Measurements from ENCODE around the gene CRAMP1.
"Not testable (repeated sequence)": the region's sequence is repeated elsewhere in the genome, so short reads cannot be mapped to it uniquely, and the experiment has no call there.

The CRAMP1 gene

DNA sequence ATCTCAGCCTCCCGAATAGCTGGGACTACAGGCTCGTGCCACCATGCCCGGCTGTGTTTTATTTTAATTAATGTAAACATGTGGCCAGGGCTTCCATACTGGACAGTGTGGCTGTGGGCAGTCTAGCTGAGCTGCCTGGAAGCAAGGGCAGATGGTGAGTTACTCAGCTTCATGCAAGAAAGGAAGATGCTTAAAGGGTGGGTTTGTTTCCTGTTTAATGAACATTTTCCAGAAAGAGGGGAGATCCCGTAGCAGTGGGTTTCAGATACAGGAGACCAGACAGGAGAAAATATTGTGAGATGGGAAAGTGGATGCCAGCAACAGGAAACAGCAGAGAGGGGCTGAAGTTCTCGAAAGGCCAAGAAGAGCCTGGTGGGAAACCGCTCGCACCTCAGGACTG is 101.2 kb downstream of the CRAMP1 start:
- no peak for DNase-seq (ENCODE audit: low read depth)
- TF ChIP-seq, protein P1, sequence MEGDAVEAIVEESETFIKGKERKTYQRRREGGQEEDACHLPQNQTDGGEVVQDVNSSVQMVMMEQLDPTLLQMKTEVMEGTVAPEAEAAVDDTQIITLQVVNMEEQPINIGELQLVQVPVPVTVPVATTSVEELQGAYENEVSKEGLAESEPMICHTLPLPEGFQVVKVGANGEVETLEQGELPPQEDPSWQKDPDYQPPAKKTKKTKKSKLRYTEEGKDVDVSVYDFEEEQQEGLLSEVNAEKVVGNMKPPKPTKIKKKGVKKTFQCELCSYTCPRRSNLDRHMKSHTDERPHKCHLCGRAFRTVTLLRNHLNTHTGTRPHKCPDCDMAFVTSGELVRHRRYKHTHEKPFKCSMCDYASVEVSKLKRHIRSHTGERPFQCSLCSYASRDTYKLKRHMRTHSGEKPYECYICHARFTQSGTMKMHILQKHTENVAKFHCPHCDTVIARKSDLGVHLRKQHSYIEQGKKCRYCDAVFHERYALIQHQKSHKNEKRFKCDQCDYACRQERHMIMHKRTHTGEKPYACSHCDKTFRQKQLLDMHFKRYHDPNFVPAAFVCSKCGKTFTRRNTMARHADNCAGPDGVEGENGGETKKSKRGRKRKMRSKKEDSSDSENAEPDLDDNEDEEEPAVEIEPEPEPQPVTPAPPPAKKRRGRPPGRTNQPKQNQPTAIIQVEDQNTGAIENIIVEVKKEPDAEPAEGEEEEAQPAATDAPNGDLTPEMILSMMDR (IDR thresholded peaks at IDR 0.05; ENCODE audit: control insufficient read depth, extremely low read depth, insufficient read depth) = no peak

DNA sequence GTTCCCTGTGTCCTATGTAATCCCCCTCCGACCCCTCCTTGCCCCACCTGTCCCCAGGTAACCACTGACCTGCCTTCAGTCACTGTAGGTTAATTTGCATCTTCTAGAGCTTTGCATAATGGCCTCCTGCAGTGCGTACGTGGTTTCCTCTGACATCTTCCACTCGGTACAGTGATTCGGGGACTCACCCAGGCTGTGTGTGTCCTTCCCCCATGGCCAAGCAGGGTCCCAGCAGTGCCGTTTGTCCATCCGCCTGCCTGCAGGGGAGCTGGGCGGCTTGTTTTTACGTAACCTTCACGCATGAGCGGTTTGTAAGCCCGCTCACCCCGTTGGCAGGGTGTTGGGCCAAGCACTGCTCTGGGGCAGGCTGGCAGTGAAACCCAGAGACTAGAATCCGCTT is 101.8 kb downstream of the CRAMP1 start:
- TF ChIP-seq, protein P1 (IDR thresholded peaks at IDR 0.05; ENCODE audit: control insufficient read depth, extremely low read depth, insufficient read depth) = no peak
- DNase-seq (ENCODE audit: low read depth) = no peak
- no peak overlapping the region for H3K4me3 ChIP-seq (ENCODE audit: low read depth, low read length)

More for the DNA sequence above, 101.2 kb downstream of the CRAMP1 start:
- H3K4me3 ChIP-seq (ENCODE audit: low read depth, low read length) = no peak overlapping the region

DNA sequence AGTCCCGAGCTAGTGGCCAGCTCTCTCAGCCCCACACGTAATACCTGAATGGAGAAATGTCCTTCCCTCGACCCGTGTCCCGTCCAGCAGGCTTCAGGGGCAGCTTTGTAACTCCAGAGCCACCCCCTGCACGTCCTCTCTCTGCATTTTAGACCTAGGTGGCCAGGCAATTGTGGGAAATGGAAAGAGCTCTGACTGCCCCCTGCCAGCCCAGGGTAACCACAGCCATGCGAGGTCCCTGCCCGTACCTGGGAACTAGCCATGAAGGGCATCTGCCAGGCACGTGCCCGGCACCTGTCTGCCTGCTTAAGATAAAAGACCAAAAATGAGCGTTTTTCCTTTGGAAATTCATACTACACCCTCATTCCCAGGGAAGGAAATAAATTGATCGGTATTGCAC is 103.1 kb downstream of the CRAMP1 start:
- no peak for DNase-seq (ENCODE audit: low read depth)
- TF ChIP-seq, protein P1 (IDR thresholded peaks at IDR 0.05; ENCODE audit: control insufficient read depth, extremely low read depth, insufficient read depth) = no peak
- H3K4me3 ChIP-seq (ENCODE audit: low read depth, low read length) = no peak overlapping the region

DNA sequence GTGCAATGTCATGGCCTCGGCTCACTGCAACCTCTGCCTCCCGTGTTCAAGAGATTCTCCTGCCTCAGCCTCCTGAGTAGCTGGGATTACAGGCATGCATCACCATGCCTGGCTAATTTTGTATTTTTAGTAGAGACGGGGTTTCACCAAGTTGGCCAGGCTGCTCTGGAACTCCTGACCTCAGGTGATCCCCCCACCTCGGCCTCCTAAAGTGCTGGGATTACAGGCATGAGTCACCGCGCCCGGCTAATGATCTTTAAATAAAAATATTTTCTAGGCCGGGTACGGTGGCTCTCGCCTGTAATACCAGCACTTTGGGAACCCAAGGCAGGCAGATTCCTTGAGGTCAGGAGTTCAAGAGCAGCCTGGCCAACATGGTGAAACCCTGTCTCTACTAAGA is 106.1 kb downstream of the CRAMP1 start:
- DNase-seq (ENCODE audit: low read depth); H3K4me3 ChIP-seq (ENCODE audit: low read depth, low read length): not testable (repeated sequence)

DNA sequence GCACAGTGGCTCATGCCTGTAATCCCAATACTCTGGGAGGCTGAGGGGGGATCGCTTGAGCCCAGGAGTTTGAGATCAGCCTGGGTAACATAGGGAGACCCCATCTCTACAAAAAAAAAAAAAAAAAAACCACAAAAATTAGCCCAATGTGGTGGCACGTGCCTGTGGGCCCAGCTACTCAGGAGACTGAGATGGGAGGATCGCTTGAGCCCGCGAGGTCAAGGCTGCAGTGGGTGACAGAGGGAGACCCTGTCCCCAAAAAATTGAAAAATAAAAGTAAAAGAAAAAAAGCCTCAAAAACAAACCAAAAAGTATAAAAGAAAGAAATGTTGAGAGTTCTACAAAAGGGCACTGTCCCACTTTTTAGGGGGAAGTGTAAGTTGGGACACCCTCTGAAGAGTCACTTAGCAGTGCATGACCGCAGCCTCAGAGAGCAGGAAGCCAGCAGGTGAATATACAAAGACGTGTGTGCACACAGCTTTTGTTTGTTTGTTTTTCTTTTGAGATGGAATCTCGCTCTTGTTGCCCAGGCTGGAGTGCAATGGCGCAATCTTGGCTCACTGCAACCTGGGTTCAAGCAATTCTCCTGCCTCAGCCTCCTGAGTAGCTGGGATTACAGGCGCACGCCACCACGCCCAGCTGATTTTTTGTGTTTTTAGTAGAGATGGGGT is 107.5 kb downstream of the CRAMP1 start:
- not testable (repeated sequence) for H3K4me3 ChIP-seq (ENCODE audit: low read depth, low read length)
- DNase-seq (ENCODE audit: low read depth) = peak; percentile 59

DNA sequence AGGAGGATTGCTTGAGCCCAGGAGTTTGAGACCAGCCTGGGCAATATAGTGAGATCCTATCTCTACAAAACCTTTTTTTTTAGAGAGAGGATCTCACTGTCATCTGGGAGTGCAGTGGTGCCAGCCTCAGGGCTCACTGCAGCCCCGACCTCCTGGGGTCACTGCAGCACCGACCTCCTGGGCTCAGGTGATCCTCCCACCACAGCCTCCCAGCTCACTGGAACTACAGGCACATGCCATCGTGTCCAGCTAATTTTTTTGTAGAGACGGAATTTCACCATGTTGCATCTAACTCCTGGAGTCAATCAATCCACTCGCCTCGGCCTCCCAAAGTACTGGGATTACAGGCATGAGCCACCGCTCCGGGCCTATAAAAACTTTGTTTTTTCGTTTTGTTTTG is 109.2 kb downstream of the CRAMP1 start:
- TF ChIP-seq, protein P1 (IDR thresholded peaks at IDR 0.05; ENCODE audit: control insufficient read depth, extremely low read depth, insufficient read depth) = no peak
- DNase-seq (ENCODE audit: low read depth) = no peak
- H3K4me3 ChIP-seq (ENCODE audit: low read depth, low read length) = no peak overlapping the region

DNA sequence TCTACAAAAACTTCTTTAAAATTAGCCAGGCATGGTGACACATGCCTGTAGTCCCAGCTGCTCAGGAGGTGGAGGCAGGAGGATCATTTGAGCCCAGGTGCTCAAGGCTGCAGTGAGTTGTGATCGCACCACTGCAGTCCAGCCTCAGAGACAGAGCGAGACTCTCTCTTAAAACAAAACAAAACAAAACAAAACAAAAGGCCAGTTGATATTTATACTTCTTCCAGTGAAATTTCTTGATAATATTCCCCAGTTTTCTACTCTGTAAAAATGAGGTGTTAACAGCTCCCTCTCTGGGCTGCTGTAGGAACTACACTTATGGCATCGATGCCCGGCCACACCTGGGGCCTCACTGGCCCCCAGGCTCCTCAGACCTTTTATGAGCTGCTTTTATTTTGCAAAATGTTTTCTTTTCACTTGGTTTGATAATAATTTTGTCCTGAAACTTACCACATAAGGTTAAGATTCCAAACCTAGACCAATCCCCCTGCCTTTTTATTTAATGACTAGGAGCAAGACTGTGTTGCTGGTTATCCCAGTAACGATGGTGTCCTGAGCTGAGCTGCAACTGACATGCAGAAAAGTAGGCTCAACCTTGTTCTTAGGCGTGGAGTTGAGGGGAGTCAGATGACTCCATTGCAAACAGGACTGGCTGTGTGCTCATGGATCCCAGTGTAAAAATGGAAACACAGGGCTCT is 111.4 kb downstream of the CRAMP1 start:
- TF ChIP-seq, protein P1 (IDR thresholded peaks at IDR 0.05; ENCODE audit: control insufficient read depth, extremely low read depth, insufficient read depth) = peak; percentile 59
- no peak for DNase-seq (ENCODE audit: low read depth)
- H3K4me3 ChIP-seq (ENCODE audit: low read depth, low read length) = no peak overlapping the region

DNA sequence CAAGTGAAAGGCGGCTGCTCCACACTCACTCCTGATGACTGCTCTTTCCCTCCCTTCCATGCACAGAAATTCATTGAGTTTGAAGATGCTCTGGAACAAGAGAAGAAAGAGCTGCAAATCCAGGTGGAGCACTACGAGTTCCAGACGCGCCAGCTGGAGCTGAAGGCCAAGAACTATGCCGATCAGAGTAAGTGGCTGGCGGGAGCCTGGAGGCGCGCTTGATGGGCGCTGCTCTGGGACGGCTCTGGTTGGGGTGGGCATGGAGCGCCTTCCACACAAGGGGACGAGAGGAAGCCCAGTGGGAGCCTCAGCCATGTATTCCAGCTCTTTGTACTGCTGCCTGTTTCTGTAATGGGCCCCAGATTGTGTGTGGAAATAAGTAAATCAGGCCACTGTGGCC is 112.3 kb downstream of the CRAMP1 start:
- DNase-seq (ENCODE audit: low read depth) = no peak
- TF ChIP-seq, protein P1 (IDR thresholded peaks at IDR 0.05; ENCODE audit: control insufficient read depth, extremely low read depth, insufficient read depth) = no peak
- H3K4me3 ChIP-seq (ENCODE audit: low read depth, low read length) = no peak overlapping the region

Data from LNCaP clone FGC (cell line).